HTERT RPE-1 (cell line): ENCODE data around the gene MRPL24.

Source experiments
- in situ Hi-C: fragments of 300-500 bp; cut with MboI; formaldehyde crosslinking; loops from 4 replicates; pipeline ENCODE4 v1.14.3; 2020; ENCODE audit warnings: low sequenced_read_pairs

MRPL24 gene

GRCh38 chr1:156744786-156745419 lies 4.0 kb upstream of the MRPL24 start:
- in situ Hi-C loops, result no loop called here

- in situ Hi-C loops, result no loop called here
Observed at GRCh38 chr1:156744344-156744743, 3.5 kb upstream of the MRPL24 start.

GRCh38 chr1:156743367-156744302 lies 2.7 kb upstream of the MRPL24 start:
- in situ Hi-C loops, result no loop called here

GRCh38 chr1:156742801-156743200 lies 1.9 kb upstream of the MRPL24 start:
- in situ Hi-C loops, result no loop called here

GRCh38 chr1:156742017-156742416 lies 1.1 kb upstream of the MRPL24 start:
- in situ Hi-C loops, result no loop called here

- in situ Hi-C loops, result no loop called here
Observed at GRCh38 chr1:156741481-156741983, 644 bp upstream of the MRPL24 start.

GRCh38 chr1:156740237-156740740 lies 599 bp downstream of the MRPL24 start:
- in situ Hi-C loops, result no loop called here

GRCh38 chr1:156738916-156739315 lies 2.0 kb downstream of the MRPL24 start:
- in situ Hi-C loops, result no loop called here

- in situ Hi-C loops, result no loop called here
Observed at GRCh38 chr1:156738407-156738806, 2.5 kb downstream of the MRPL24 start.

- in situ Hi-C loops, result no loop called here
Observed at GRCh38 chr1:156733989-156734584, 6.8 kb downstream of the MRPL24 start.

GRCh38 chr1:156728599-156729462 lies 12.1 kb downstream of the MRPL24 start, which contains the start of gene ISG20L2:
Gene ISG20L2, minus strand, starts transcription at chr1:156728766. Its CDS starts 1,114 bp downstream, at chr1:156727652.
- in situ Hi-C loops, result no loop called here

- in situ Hi-C loops, result no loop called here
Observed at GRCh38 chr1:156727926-156728598, 12.8 kb downstream of the MRPL24 start, which contains the start of gene METTL25B. Gene METTL25B, plus strand, starts transcription at chr1:156728469. Its CDS starts 636 bp downstream, at chr1:156729105.

- in situ Hi-C loops, result no loop called here
Observed at GRCh38 chr1:156727492-156727891, 13.4 kb downstream of the MRPL24 start.

- in situ Hi-C loops, result no loop called here
Observed at GRCh38 chr1:156726549-156727226, 14.2 kb downstream of the MRPL24 start.

GRCh38 chr1:156725683-156726280 lies 15.1 kb downstream of the MRPL24 start:
- in situ Hi-C loops, result no loop called here

- in situ Hi-C loops, result no loop called here
Observed at GRCh38 chr1:156721535-156721934, 19.4 kb downstream of the MRPL24 start.

- in situ Hi-C loops, result no loop called here
Observed at GRCh38 chr1:156721131-156721530, 19.8 kb downstream of the MRPL24 start.

- in situ Hi-C loops, result no loop called here
Observed at GRCh38 chr1:156717351-156717750, 23.5 kb downstream of the MRPL24 start.

- in situ Hi-C loops, result no loop called here
Observed at GRCh38 chr1:156714830-156715229, 26.1 kb downstream of the MRPL24 start.
